Ishikawa (cell line): Measurements from ENCODE around the gene CFAP97D1.

ENCODE experiments used
- CEBPB ChIP-seq: IDR thresholded peaks from 2 replicates; pipeline ENCODE4 v1.6.1; 2012
- CREB1 ChIP-seq: IDR thresholded peaks from 2 replicates; pipeline ENCODE4 v1.6.1; 2012; ENCODE audit warnings: low read depth
- EGR1 ChIP-seq: IDR thresholded peaks from 2 replicates; pipeline ENCODE4 v1.6.1; 2012
- EP300 ChIP-seq: IDR thresholded peaks from 2 replicates; pipeline ENCODE4 v1.6.1; 2012; ENCODE audit warnings: borderline replicate concordance
- FOXM1 ChIP-seq: IDR thresholded peaks from 2 replicates; pipeline ENCODE4 v1.6.1; 2012; ENCODE audit warnings: low read depth, borderline replicate concordance
- MAX ChIP-seq: IDR thresholded peaks from 2 replicates; pipeline ENCODE4 v1.6.1; 2012
- NFIC ChIP-seq: IDR thresholded peaks from 2 replicates; pipeline ENCODE4 v1.6.1; 2012
- RAD21 ChIP-seq: IDR thresholded peaks from 2 replicates; pipeline ENCODE4 v1.6.1; 2012; ENCODE audit warnings: low read depth
- REST ChIP-seq: IDR thresholded peaks from 2 replicates; pipeline ENCODE4 v1.6.1; 2012; ENCODE audit warnings: low read depth, mild to moderate bottlenecking
- TAF1 ChIP-seq: IDR thresholded peaks from 2 replicates; pipeline ENCODE4 v1.6.1; 2012; ENCODE audit warnings: low read depth, mild to moderate bottlenecking
- TCF12 ChIP-seq: IDR thresholded peaks from 2 replicates; pipeline ENCODE4 v1.6.1; 2012; ENCODE audit warnings: low read depth
- TEAD4 ChIP-seq: IDR thresholded peaks from 2 replicates; pipeline ENCODE4 v1.6.1; 2012
- USF1 ChIP-seq: IDR thresholded peaks from 2 replicates; pipeline ENCODE4 v1.6.1; 2012
- YY1 ChIP-seq: IDR thresholded peaks from 2 replicates; pipeline ENCODE4 v1.6.1; 2012; ENCODE audit warnings: low read depth

- TF ChIP-seq REST (no peak), EGR1 (no peak), RAD21 (no peak), EP300 (no peak), YY1 (no peak), MAX (no peak), TAF1 (no peak), CREB1 (no peak), CEBPB (no peak), TEAD4 (no peak), NFIC (no peak), FOXM1 (no peak), USF1 (no peak), TCF12 (no peak)
Observed at GRCh38 chr17:43745541-43745940, 34.7 kb upstream of the CFAP97D1 start.
